ENCODE data around the gene TPM1.
"Not testable (repeated sequence)": the region's sequence is repeated elsewhere in the genome, so short reads cannot be mapped to it uniquely, and the experiment has no call there.

TPM1 gene

GRCh38 chr15:63105354-63105753, 62.8 kb downstream of the TPM1 start:
- DNase-seq, result not testable (repeated sequence)

DNA sequence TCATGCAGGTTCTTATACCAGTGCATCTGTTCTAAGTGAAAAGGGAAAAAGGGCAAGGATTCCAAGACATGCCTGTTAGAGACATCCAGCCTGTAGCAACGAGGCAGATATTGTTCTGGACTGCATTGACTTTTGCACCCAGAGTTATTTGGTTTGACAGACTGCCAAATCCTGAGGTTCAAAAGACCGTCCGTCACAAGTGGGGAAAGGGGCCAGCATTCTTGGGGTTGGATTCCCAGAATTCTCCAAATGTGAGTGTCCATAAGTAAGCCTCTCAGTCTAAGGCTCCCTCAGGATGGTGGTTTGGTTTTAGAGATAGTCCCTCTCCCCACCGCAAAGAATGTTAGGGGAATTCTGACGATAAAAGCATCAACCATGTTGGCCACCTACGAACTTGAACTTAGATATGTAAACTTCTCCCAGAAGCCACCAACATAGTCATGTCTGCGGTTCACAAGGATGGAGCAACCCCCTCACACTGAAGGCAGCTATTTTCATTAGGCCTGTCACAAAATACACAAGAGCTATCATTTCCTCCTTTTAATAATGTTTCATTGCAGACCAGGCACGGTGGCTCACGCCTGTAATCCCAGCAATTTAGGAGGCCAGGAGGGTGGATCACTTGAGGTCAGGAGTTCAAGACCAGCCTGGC, 65.5 kb downstream of the TPM1 start:
- DNase-seq, result no peak

- DNase-seq, result no peak
These were observed 67.0 kb downstream of the TPM1 start for GRCh38 chr15:63109498-63109897.

GRCh38 chr15:63109920-63110319, 67.4 kb downstream of the TPM1 start:
- no peak for DNase-seq

DNA sequence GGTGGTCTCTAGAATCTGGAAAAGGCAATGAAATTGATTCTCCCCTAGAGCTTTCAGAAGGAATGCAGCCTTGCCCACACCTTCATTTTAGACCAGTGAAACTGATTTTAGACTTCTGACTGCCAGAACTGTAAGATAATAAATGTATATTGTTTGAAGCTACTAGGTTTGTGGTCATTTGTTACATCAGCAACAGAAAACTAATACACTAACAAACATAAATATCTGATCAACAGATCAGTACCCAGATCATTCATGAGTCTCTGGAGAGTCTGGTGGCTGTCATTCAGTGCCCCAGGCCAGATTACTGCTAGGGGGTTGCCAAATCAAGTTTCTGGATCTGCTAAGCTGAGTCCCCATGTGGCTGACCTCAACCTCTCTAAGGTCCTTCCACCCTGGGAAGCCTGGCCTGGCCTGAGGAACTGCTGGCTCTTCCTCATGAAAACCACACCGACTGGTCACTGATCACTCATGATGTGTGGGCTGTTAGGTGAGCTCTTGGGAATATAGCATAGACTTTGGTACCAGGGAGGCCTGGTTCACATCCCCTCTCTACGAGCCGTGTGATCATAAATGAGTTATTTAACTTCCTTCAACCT, 68.0 kb downstream of the TPM1 start:
- DNase-seq, result no peak

GRCh38 chr15:63111481-63111880, 68.9 kb downstream of the TPM1 start:
- no peak for DNase-seq

DNA sequence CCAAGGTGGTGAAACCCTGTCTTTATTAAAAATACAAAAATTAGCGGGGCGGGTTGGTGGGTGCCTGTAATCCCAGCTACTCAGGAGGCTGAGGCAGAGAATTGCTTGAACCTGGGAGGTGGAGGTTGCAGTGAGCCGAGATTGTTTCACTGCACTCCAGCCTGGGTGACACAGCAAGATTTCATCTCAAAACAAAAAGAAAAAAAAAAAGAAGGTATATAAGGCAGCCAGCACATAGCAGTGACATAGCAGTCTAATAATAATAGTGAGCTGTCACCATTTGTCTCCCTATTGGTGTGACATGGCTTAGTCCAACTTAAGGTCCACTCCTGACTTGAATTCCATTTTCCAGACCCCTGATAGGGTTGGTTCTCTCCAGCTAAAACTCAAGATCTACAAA, 70.3 kb downstream of the TPM1 start:
- DNase-seq, result no peak

GRCh38 chr15:63114465-63114864, 71.9 kb downstream of the TPM1 start:
- no peak for DNase-seq
